ENCODE measurements around the gene EPHA8. TPM values are rescaled to one million over a fixed set of nuclear protein-coding genes. Genes with fewer than 3 reads are reported as not detected.

The EPHA8 gene
- total and polyA plus RNA-seq, 3 donors from 2014 or later: 2.3 to 6.0 (median 5.2) TPM

DNA sequence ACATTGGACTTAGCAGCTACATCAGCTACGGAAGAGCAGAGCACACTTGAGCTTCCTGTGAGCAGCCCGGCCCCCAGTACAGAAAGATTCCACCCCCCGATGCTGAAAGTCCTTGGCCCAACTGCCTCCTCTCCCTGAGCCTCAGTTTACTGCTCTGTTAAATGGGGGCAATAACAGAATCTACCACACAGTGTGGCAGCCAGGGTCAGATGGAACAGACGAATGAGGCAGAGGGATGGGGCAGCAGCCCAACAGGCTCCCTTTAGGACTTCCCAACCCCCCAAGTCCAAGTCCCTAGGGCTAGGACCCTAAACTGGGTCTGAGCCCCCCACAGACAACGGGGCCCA is 50.3 kb downstream of the EPHA8 start:
- Histone ChIP-seq H3K4me3 (no peak overlapping the region), H3K36me3 (ENCODE audit: low read depth, missing control alignments) (no peaks in the 10 kb centered on the region), H3K9me3 (no peaks in the 10 kb centered on the region), H3K4me1 (no peaks in the 10 kb centered on the region), H3K27me3 (no peaks in the 10 kb centered on the region), H3K27ac (no peak overlapping the region)
- intact Hi-C loops (cut with DNase I; ENCODE audit: low total_unique reads): no loop called here
- TF ChIP-seq, protein P1, sequence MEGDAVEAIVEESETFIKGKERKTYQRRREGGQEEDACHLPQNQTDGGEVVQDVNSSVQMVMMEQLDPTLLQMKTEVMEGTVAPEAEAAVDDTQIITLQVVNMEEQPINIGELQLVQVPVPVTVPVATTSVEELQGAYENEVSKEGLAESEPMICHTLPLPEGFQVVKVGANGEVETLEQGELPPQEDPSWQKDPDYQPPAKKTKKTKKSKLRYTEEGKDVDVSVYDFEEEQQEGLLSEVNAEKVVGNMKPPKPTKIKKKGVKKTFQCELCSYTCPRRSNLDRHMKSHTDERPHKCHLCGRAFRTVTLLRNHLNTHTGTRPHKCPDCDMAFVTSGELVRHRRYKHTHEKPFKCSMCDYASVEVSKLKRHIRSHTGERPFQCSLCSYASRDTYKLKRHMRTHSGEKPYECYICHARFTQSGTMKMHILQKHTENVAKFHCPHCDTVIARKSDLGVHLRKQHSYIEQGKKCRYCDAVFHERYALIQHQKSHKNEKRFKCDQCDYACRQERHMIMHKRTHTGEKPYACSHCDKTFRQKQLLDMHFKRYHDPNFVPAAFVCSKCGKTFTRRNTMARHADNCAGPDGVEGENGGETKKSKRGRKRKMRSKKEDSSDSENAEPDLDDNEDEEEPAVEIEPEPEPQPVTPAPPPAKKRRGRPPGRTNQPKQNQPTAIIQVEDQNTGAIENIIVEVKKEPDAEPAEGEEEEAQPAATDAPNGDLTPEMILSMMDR (IDR thresholded peaks at IDR 0.05): no peak
- no peak for TF ChIP-seq POLR2A (IDR thresholded peaks at IDR 0.05)
- DNase-seq: no peak
- WGBS, 2 donors: 49 to 75% methylated on average over 5 of the region's 5 CpGs

DNA sequence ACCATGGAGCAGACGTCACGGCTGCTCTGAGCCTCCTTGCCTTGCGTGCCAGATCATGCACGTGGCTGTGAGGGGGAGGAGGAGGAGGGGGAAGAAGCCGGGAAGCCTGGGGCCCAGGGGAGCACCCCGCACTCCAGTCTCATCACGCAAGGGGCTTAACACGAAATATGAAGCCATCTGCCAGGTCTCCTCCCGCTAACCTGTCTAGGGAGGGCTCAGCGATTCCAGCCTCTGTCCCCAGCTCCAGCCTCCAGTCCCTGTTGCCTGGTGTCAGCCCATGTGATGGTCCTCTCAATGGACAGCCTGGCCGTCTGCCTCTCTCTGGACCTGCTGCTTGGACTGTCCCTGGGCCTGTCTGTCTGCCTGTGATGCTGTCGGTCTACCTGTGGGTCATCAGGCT is 50.7 kb downstream of the EPHA8 start:
- Histone ChIP-seq H3K9me3 (no peaks in the 10 kb centered on the region), H3K4me1 (no peaks in the 10 kb centered on the region), H3K27me3 (no peaks in the 10 kb centered on the region), H3K4me3 (no peak overlapping the region), H3K27ac (no peak overlapping the region), H3K36me3 (ENCODE audit: low read depth, missing control alignments) (no peaks in the 10 kb centered on the region)
- TF ChIP-seq, protein P1 (IDR thresholded peaks at IDR 0.05): no peak
- TF ChIP-seq POLR2A (IDR thresholded peaks at IDR 0.05): no peak
- intact Hi-C loops (cut with DNase I; ENCODE audit: low total_unique reads): no loop called here
- no peak for DNase-seq
- WGBS, 2 donors: 52 to 68% methylated on average over 5 to 12 of the region's 12 CpGs

DNA sequence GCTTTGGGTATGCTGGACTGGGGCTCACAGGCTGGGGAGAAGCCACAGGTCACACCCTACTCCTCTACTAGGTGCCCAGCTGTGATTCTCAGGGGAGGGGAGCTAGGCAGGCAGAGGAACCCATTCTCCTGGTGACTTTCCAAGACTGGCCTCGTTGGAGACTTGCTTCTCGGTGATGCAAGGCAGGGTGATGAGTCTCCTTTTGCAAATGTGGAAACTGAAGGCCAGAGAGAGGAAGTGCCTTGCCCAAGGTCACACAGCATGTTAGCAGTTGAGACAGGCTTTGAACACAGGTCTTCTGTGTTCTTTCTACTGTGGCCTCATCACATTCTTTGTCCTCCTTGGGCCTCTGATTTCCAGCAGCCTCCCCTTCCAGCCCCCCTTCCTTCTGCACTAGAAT is 52.6 kb downstream of the EPHA8 start:
- WGBS, 2 donors: 40 to 80% methylated on average over 1 to 2 of the region's 2 CpGs
- no peak for TF ChIP-seq POLR2A (IDR thresholded peaks at IDR 0.05)
- TF ChIP-seq, protein P1 (IDR thresholded peaks at IDR 0.05): no peak
- H3K27ac ChIP-seq: no peak overlapping the region
- intact Hi-C loops (cut with DNase I; ENCODE audit: low total_unique reads): no loop called here
- no peaks in the 10 kb centered on the region for H3K36me3 ChIP-seq (ENCODE audit: low read depth, missing control alignments)
- H3K27me3 ChIP-seq: no peaks in the 10 kb centered on the region
- H3K9me3 ChIP-seq: no peaks in the 10 kb centered on the region
- H3K4me1 ChIP-seq: no peaks in the 10 kb centered on the region
- no peak overlapping the region for H3K4me3 ChIP-seq
- no peak for DNase-seq

DNA sequence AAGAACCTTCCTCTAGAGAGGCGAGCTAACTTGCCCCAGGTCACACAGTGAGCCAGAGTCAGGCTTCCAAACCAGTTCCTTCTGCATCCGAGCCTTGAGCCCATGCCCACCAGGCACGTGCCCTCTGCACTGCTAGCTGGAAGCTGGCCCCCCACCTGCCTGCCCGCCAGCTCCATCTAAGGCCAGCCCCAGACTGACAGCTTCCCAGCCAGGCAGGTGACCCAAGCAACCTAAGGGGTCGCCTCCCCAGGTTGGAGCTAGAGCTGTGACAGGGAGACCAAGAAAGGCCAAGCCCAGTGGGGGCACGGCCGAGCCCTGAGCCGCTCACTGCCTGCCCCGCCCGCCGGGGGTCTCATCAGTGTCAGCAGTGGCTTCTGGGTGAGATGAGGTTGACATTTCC is 53.3 kb downstream of the EPHA8 start:
- DNase-seq: no peak
- Histone ChIP-seq H3K36me3 (ENCODE audit: low read depth, missing control alignments) (no peaks in the 10 kb centered on the region), H3K27ac (no peak overlapping the region), H3K27me3 (no peaks in the 10 kb centered on the region), H3K4me3 (no peak overlapping the region), H3K4me1 (no peaks in the 10 kb centered on the region), H3K9me3 (no peaks in the 10 kb centered on the region)
- intact Hi-C loops (cut with DNase I; ENCODE audit: low total_unique reads): no loop called here
- TF ChIP-seq POLR2A (IDR thresholded peaks at IDR 0.05): no peak
- TF ChIP-seq, protein P1 (IDR thresholded peaks at IDR 0.05): no peak
- WGBS, 2 donors: 39 to 76% methylated on average over 2 to 11 of the region's 11 CpGs

DNA sequence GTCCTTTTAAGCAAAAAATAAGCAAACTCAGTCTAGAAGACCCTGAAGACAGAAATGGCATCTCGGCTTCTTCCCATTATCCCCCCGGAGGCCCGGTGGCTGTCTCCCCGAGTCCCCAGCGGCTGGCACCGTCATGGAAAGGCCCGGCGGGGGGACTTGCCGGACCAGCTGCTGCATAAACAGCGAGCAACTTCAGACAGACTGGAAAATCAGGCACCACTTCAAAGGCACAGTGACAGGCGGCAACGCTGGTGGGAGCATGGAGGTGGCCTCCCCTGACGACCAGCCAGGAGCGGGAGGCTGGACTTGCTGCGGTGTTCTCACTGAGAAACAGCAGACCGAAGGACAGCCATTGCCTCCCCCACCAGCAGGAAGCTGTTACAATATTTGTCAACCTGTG is 54.8 kb downstream of the EPHA8 start:
- H3K4me3 ChIP-seq: no peak overlapping the region
- no peaks in the 10 kb centered on the region for H3K36me3 ChIP-seq (ENCODE audit: low read depth, missing control alignments)
- DNase-seq: no peak
- H3K27me3 ChIP-seq: no peaks in the 10 kb centered on the region
- H3K27ac ChIP-seq: no peak overlapping the region
- 53% methylated on average over 14 to 16 of the region's 16 CpGs for WGBS, 2 donors
- no peaks in the 10 kb centered on the region for H3K9me3 ChIP-seq
- intact Hi-C loops (cut with DNase I; ENCODE audit: low total_unique reads): no loop called here
- TF ChIP-seq, protein P1 (IDR thresholded peaks at IDR 0.05): no peak
- no peak for TF ChIP-seq POLR2A (IDR thresholded peaks at IDR 0.05)
- H3K4me1 ChIP-seq: no peaks in the 10 kb centered on the region

All from testis (tissue), 3 donors.